H4 (cell line): ENCODE data around the gene HUWE1. TPM values are rescaled to one million over a fixed set of nuclear protein-coding genes. Genes with fewer than 3 reads are reported as not detected.
"Not testable (repeated sequence)": the region's sequence is repeated elsewhere in the genome, so short reads cannot be mapped to it uniquely, and the experiment has no call there.

Source experiments
- DNase-seq: peaks from one replicate; pipeline ENCODE4 v3.0.0-alpha.2; 2015; ENCODE audit warnings: low spot score
- total RNA-seq: library from RNA; depleted of rRNA; stranded (reverse); fragments of >200 nt; shearing (Covaris generic); gene quantifications from 2 replicates; pipeline ENCODE4 v1.2.3, GENCODE V29; 2014

Gene HUWE1
- total RNA-seq, 1 experiment from 2014 or later: 63.2 TPM

DNA sequence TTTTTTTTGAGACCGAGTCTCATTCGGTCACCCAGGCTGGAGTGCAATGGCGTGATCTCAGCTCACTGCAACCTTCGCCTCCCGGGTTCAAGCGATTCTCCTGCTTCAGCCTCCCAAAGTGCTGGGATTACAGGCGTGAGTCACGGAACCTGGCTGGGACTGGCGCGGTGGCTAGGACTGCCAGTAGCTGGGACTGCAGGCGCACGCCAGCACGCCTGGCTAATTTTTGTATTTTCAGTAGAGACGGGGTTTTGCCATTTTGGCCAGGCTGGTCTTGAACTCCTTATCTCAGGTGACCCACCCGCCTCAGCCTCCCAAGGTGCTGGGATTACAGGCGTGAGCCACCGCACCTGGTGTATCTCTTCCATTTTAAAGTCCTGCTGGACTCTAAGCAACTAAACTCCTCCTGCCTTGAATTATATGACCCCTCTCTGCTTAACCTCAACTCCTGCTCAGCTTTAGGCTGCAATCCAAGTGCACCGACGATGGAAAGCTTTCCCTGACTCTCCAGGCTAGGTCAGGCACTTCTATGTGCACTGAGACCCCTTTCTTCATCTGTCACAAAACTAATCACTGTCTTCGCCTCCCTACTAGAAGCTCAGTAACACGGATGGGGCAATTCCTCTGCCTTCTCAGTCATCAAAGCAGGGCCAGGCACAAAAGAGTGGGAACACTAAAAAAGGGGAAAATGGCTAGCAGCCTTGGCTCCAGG, 155.1 kb downstream of the HUWE1 start:
- not testable (repeated sequence) for DNase-seq

DNA sequence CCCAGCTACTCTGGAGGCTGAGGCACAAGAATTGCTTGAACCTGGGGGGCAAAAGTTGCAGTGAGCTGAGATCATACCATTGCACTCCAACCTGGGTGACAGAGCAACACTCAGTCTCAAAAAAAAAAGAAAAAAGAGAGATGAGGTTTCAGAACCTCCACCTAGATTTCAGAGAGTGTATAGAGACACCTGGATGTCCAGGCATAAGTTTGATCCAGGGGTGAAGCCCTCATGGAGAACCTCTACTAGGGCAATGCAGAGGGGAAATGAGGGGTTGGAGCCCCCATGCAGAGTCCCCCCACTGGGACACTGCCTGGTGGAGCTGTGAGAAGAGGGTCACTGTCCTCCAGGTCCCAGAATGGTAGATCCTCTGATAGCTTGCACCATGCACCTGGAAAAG, 159.5 kb downstream of the HUWE1 start:
- DNase-seq: no peak

DNA sequence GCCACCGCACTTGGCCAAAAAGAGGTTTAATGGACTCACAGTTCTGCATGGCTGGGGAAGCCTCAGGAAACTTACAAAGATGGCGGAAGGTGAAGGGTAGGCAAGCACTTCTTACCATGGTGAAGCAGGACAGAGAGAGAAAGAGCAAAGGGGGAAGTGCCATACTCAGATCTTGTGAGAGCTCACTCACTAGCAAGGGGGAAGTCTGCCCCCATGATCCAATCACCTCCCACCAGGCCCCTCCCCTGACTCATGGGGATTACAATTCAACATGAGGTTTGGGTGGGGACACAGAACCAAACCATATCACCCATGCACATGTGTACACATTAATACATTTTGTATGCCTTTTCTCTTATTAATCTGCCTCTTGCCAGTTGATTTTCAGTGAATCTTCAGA, 175.2 kb downstream of the HUWE1 start:
- no peak for DNase-seq

DNA sequence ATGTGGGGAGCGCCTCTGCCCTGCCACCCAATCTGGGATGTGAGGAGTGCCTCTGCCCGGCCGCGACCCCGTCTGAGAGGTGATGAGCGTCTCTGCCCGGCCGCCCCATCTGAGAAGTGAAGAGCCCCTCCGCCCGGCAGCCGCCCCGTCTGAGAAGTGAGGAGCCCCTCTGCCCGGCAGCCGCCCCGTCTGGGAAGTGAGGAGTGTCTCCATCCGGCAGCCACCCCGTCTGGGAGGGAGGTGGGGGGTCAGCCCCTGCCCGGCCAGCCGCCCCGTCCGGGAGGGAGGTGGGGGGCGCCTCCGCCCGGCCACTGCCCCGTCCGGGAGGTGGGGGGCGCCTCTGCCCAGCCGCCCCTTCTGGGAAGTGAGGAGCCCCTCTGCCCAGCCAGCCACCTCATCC, 182.5 kb downstream of the HUWE1 start:
- not testable (repeated sequence) for DNase-seq

DNA sequence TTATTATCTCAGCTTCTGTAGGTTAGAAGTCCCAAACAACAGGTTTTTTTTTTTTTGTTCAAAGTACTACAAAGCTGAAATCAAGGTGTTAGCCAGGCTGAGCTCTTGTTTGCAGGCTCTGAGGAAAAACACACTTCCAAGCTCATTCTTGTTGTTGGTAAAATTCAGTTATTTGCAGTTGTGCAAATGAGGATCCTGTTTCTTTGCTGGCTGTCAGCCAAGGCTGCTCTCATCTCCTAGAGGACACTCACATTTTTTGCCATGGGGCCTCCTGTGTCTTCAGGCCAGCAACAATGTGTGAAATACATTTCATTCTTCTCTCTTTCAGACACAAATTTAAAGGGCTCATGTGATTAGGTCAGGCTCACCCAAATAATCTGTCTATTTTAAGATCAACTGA, 192.1 kb downstream of the HUWE1 start:
- no peak for DNase-seq

DNA sequence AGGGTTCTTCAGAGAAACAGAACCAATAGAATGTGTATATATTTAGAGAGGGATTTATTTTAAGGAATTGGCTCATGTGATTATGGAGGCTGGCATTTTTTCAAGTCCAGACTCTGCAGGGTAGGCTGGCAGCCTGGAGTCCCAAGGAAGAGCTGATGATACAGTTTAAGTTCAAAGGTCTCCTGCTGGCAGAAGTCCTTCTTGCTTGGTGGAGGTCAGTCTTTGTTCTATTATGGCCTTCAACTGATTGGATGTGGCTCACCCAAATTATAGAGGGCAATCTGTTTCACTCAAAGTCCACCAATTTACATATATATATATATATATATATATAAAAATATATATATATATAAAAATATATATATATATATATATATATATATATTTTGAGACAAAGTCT, 200.2 kb downstream of the HUWE1 start:
- no peak for DNase-seq

DNA sequence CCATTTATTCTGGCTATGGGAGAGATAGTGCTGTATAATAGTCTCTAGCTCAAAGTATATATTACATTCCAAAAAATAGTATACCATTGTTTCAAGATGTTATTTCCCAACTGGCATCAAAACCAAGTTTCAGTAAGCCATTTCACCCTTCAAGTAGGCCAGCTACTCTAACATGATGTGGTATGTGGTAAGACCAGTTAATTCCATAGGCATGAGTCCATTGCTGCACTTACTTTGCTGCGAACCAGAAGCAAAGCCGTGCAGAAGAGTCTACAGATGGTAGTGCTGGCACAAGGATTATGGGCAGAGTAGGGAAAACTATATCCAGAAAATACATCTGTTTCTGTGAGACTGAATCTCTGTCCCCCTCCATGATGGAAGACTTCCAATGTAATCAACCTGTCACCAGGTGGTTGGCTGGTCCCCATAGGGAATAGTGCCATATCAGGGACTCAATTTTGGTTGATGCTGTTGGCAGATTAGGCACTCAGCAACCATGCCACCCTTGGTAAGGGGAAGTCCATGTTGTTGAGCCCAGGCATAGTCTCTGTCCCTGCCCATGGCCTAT, 202.6 kb downstream of the HUWE1 start:
- no peak for DNase-seq

DNA sequence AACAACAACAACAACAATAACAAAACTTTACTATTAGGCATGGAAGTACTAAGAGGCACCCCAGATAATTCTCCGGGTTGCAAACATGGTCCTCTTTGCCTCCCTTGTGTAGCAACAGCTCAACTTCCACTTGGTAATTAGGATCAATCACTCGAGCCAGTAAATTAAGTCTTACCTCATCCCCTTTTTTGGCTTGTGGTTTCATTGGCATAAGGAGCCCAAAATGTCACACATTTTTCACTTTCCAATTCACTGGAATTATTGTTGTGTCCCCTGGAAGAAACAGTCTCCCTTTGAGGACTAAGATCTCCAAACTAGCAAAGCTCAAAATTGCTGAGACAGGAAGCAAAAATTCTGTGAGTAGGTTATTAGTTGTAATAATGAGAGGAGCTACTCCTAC, 203.1 kb downstream of the HUWE1 start:
- DNase-seq: no peak
